SH-SY5Y (cell line): Measurements from ENCODE around the gene KLHL9.

ENCODE experiments used
- GATA2 ChIP-seq: IDR thresholded peaks from 2 replicates; pipeline ENCODE4 v1.6.1; 2011; ENCODE audit warnings: mild to moderate bottlenecking, low read depth, low read length
- GATA3 ChIP-seq: IDR thresholded peaks from 2 replicates; pipeline ENCODE4 v1.6.1; 2011; ENCODE audit warnings: low read depth, mild to moderate bottlenecking, low read length, moderate library complexity

DNA sequence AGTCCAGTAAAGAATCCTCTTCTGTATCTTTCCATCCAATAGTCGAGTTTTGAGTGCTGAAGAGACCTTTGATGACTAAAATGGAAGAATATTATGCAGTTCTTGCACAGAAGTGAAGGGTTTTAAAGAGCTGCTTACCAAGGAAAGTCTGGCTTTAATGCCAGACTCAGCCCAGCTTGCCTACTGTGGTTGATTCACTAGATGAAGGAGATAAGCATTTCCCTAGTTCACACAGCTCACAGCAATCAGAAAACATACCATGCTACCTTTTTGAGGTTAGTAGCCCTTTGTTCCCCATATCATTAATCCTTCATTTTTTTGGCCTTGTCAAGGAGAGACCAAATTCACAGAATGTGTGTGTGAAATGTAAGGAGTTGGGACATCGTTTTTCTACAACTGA is 45.4 kb downstream of the KLHL9 start:
- TF ChIP-seq GATA3 = no peak
- peak; percentile 20; the same call in 1 of the 2 replicates for TF ChIP-seq GATA2
